Measurements from ENCODE around the gene LINC01488.

The LINC01488 gene

GRCh38 chr11:69500285-69501120, 19.0 kb downstream of the LINC01488 start (continued):
- TF ChIP-seq TSHZ2 (CRISPR knock-in tag; IDR thresholded peaks at IDR 0.05) (no peak), CSDC2 (CRISPR knock-in tag; IDR thresholded peaks at IDR 0.05) (no peak), PPARA (CRISPR knock-in tag; IDR thresholded peaks at IDR 0.05; ENCODE audit: borderline replicate concordance) (no peak), ZFP30 (CRISPR knock-in tag; IDR thresholded peaks at IDR 0.05) (no peak)

- ATAC-seq: no peak
- TF ChIP-seq TSHZ2 (CRISPR knock-in tag; IDR thresholded peaks at IDR 0.05) (no peak), SNAI2 (CRISPR knock-in tag; IDR thresholded peaks at IDR 0.05) (no peak), OSR1 (CRISPR knock-in tag; IDR thresholded peaks at IDR 0.05) (no peak)
Observed at GRCh38 chr11:69501121-69501489, 19.6 kb downstream of the LINC01488 start.

- TF ChIP-seq ZFP3 (CRISPR knock-in tag; IDR thresholded peaks at IDR 0.05): no peak
- no peak for TF ChIP-seq TCF4 (CRISPR knock-in tag; IDR thresholded peaks at IDR 0.05; ENCODE audit: borderline replicate concordance)
- no peak for TF ChIP-seq BACH2 (CRISPR knock-in tag; IDR thresholded peaks at IDR 0.05; ENCODE audit: borderline replicate concordance)
- TF ChIP-seq SNAI2 (CRISPR knock-in tag; IDR thresholded peaks at IDR 0.05): no peak
- TF ChIP-seq ZNF8 (CRISPR knock-in tag; IDR thresholded peaks at IDR 0.05): no peak
- TF ChIP-seq ARNTL (CRISPR knock-in tag; IDR thresholded peaks at IDR 0.05; ENCODE audit: borderline replicate concordance, low read depth): no peak
- no peak for ATAC-seq
Observed at GRCh38 chr11:69501891-69502860, 20.7 kb downstream of the LINC01488 start.

- ATAC-seq: no peak
- TF ChIP-seq ZC3H10 (CRISPR knock-in tag; IDR thresholded peaks at IDR 0.05) (no peak), CSRNP3 (CRISPR knock-in tag; IDR thresholded peaks at IDR 0.05) (no peak), ZNF565 (CRISPR knock-in tag; conservative IDR thresholded peaks at IDR 0.05; ENCODE audit: low read depth) (no peak), TCF4 (CRISPR knock-in tag; IDR thresholded peaks at IDR 0.05; ENCODE audit: borderline replicate concordance) (no peak), SNAI2 (CRISPR knock-in tag; IDR thresholded peaks at IDR 0.05) (no peak), POU6F1 (CRISPR knock-in tag; IDR thresholded peaks at IDR 0.05; ENCODE audit: borderline replicate concordance, low read depth) (no peak), OSR1 (CRISPR knock-in tag; IDR thresholded peaks at IDR 0.05) (no peak)
Observed at GRCh38 chr11:69504127-69504526, 22.7 kb downstream of the LINC01488 start.
